Smooth muscle cell (in vitro differentiated cells): ENCODE results near the gene KIF6. TPM values are rescaled to one million over a fixed set of nuclear protein-coding genes. Genes with fewer than 3 reads are reported as not detected.
A peak's percentile ranks its signal among the peaks of the same experiment; 100 is the strongest.

Source experiments
- DNase-seq: peaks from one replicate; lab custom pipeline; 2025; ENCODE audit not compliant: unreplicated experiment; lab: John Stamatoyannopoulos, UW
- H2AFZ ChIP-seq: fragments of 200-600 bp; sonication (generic); 2 replicates; pipeline ENCODE4 v1.6.0; 2016; ENCODE audit warnings: antibody characterized with exemption, low read depth, mild to moderate bottlenecking
- H3F3A ChIP-seq: fragments of 200-600 bp; sonication (generic); 2 replicates; pipeline ENCODE4 v1.6.0; 2017; ENCODE audit warnings: antibody characterized with exemption, low read depth
- H3K27ac ChIP-seq: fragments of 200-600 bp; sonication (generic); 2 replicates; pipeline ENCODE4 v1.5.1; 2016; ENCODE audit warnings: low read depth, mild to moderate bottlenecking
- H3K27me3 ChIP-seq: fragments of 200-600 bp; sonication (generic); 2 replicates; pipeline ENCODE4 v1.6.1; 2016; ENCODE audit warnings: low read depth, mild to moderate bottlenecking
- H3K36me3 ChIP-seq: fragments of 200-600 bp; sonication (generic); 2 replicates; pipeline ENCODE4 v1.5.1; 2016; ENCODE audit warnings: low read depth
- H3K4me1 ChIP-seq: fragments of 200-600 bp; sonication (generic); 2 replicates; pipeline ENCODE4 v1.5.1; 2016; ENCODE audit warnings: low read depth
- H3K4me2 ChIP-seq: fragments of 200-600 bp; sonication (generic); 2 replicates; pipeline ENCODE4 v1.6.0; 2016; ENCODE audit warnings: mild to moderate bottlenecking
- H3K4me3 ChIP-seq: fragments of 200-600 bp; sonication (generic); 2 replicates; pipeline ENCODE4 v1.5.1; 2016; ENCODE audit warnings: mild to moderate bottlenecking
- H3K79me2 ChIP-seq: fragments of 200-600 bp; sonication (generic); 2 replicates; pipeline ENCODE4 v1.6.0; 2016; ENCODE audit warnings: low read depth, mild to moderate bottlenecking
- H3K9ac ChIP-seq: fragments of 200-600 bp; sonication (generic); 2 replicates; pipeline ENCODE4 v1.6.0; 2016; ENCODE audit warnings: low read depth
- H3K9me3 ChIP-seq: fragments of 200-600 bp; sonication (generic); replicated peaks from 2 replicates; pipeline ENCODE4 v1.5.1; 2016; ENCODE audit warnings: low read depth
- H4K20me1 ChIP-seq: fragments of 200-600 bp; sonication (generic); 2 replicates; pipeline ENCODE4 v1.6.0; 2016; ENCODE audit warnings: low read depth
- WGBS: methylation state at CpG from one replicate; pipeline ENCODE4 v1.1.7; 2016; ENCODE audit warnings: low lambda C conversion rate; 5-methylcytosine and 5-hydroxymethylcytosine counted together
- polyA plus RNA-seq: library from polyadenylated mRNA; unstranded; fragments of >200 nt; fragmentation: Nextera tagmentation; extraction: Ambion mirVana; gene quantifications from 2 replicates; pipeline ENCODE4 v1.2.1, GENCODE V29; 2016
- total RNA-seq: library from RNA; depleted of rRNA; stranded (reverse); fragments of >200 nt; gene quantifications from 2 replicates; pipeline ENCODE4 v1.2.3, GENCODE V29; 2014
- TF ChIP-seq, protein P1 (sequence below): fragments of 200-600 bp; sonication (generic); IDR thresholded peaks from 2 replicates; pipeline ENCODE4 v1.5.1; 2017; ENCODE audit warnings: borderline replicate concordance, mild to moderate bottlenecking, antibody characterized with exemption; ENCODE audit not compliant: insufficient read depth, poor library complexity, severe bottlenecking

KIF6 gene
- total and polyA plus RNA-seq, 2 experiments from 2014 or later, result 1.1 to 1.5 TPM

DNA sequence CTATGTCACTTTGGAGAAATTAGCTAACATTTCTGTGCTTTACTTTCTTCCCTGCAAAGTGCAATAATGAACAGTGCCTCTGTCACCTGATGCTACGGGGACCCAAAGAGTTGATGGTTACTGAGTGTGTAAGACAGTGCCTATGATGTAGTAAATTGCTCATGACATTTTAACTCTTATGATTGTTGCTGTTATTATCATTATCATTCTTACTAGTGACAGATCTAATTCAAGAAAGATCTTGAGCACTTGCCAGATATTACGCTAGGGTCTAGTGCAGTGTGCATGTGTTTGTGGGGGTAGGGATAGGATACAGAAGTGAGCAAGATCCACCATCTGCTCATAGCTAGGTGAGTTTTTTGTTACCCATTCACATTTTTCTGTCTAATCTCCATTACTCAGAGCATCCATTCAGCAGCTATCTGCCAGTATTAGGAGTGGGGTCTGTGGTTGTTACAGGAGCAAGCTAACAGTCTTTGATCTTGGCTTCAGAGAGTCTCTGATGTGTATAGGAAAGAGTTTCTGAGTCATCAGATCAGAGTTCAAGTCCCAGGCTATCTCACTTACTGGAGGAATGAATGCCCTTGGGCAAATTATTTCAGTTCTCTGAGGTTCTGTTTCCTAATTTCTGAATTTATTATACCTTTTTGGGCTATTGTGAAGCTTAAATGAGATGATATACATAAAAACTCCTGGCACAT is 33.8 kb upstream of the KIF6 start:
- no peak overlapping the region for H3K4me2 ChIP-seq
- DNase-seq, result no peak
- TF ChIP-seq, protein P1, sequence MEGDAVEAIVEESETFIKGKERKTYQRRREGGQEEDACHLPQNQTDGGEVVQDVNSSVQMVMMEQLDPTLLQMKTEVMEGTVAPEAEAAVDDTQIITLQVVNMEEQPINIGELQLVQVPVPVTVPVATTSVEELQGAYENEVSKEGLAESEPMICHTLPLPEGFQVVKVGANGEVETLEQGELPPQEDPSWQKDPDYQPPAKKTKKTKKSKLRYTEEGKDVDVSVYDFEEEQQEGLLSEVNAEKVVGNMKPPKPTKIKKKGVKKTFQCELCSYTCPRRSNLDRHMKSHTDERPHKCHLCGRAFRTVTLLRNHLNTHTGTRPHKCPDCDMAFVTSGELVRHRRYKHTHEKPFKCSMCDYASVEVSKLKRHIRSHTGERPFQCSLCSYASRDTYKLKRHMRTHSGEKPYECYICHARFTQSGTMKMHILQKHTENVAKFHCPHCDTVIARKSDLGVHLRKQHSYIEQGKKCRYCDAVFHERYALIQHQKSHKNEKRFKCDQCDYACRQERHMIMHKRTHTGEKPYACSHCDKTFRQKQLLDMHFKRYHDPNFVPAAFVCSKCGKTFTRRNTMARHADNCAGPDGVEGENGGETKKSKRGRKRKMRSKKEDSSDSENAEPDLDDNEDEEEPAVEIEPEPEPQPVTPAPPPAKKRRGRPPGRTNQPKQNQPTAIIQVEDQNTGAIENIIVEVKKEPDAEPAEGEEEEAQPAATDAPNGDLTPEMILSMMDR, result no peak

DNA sequence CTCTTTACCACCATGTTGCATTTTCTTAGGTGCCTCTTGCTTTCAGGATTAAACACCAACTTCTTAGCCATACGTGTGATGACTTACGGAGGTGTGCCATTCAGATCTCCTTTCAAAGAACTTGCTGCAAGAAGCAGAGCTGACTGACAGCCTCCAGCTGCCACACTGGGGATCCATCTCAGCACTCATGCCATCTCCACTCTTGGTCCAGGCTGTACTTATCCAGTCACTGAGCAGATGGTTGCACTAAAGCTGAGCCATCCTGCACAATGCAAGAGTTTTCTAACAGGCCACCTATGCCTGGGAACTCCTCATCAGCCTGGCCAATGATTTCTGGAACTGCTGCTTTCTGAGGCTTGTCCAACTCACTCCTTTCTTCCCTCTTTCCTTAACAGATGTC is 31.4 kb upstream of the KIF6 start:
- no peaks in the 10 kb centered on the region for H4K20me1 ChIP-seq
- no peaks in the 10 kb centered on the region for H3K79me2 ChIP-seq
- DNase-seq, result no peak
- 100% methylated on average over 2 of the region's 2 CpGs for WGBS
- no peak overlapping the region for H3K9ac ChIP-seq
- no peak overlapping the region for H3K4me2 ChIP-seq
- no peaks in the 10 kb centered on the region for H3K36me3 ChIP-seq
- no peak overlapping the region for H2AFZ ChIP-seq
- TF ChIP-seq, protein P1, result no peak
- no peak overlapping the region for H3K4me3 ChIP-seq
- H3K27me3 ChIP-seq, result no peaks in the 10 kb centered on the region
- H3K9me3 ChIP-seq, result no peaks in the 10 kb centered on the region
- peaks cover 14% of the 10 kb centered on the region for H3F3A ChIP-seq
- peaks cover 7% of the 10 kb centered on the region for H3K4me1 ChIP-seq
- no peak overlapping the region for H3K27ac ChIP-seq

More for the DNA sequence above, 33.8 kb upstream of the KIF6 start:
- no peaks in the 10 kb centered on the region for H4K20me1 ChIP-seq
- no peaks in the 10 kb centered on the region for H3K27me3 ChIP-seq
- H2AFZ ChIP-seq, result no peak overlapping the region
- H3K36me3 ChIP-seq, result no peaks in the 10 kb centered on the region
- H3K9ac ChIP-seq, result no peak overlapping the region
- H3K9me3 ChIP-seq, result no peaks in the 10 kb centered on the region
- H3F3A ChIP-seq, result peaks cover 10% of the 10 kb centered on the region
- WGBS, result 86% methylated on average over 2 of the region's 2 CpGs
- H3K79me2 ChIP-seq, result no peaks in the 10 kb centered on the region
- peaks cover 4% of the 10 kb centered on the region for H3K4me1 ChIP-seq
- H3K27ac ChIP-seq, result no peak overlapping the region
- no peak overlapping the region for H3K4me3 ChIP-seq

GRCh38 chr6:39755231-39755630 is 30.0 kb upstream of the KIF6 start:
- Histone ChIP-seq H3K79me2 (no peaks in the 10 kb centered on the region), H3F3A (peaks cover 14% of the 10 kb centered on the region), H3K9me3 (no peaks in the 10 kb centered on the region), H3K36me3 (no peaks in the 10 kb centered on the region), H3K4me1 (peaks cover 7% of the 10 kb centered on the region), H4K20me1 (no peaks in the 10 kb centered on the region), H3K4me2 (peak overlapping the region; percentile 15), H3K9ac (no peak overlapping the region), H3K4me3 (no peak overlapping the region), H3K27me3 (no peaks in the 10 kb centered on the region), H3K27ac (no peak overlapping the region), H2AFZ (no peak overlapping the region)
- 15% methylated on average over 1 of the region's 1 CpG for WGBS
- no peak for DNase-seq
- TF ChIP-seq, protein P1, result no peak
